H1 (cell line): Measurements from ENCODE around the gene ACSM2A. TPM values are rescaled to one million over a fixed set of nuclear protein-coding genes. Genes with fewer than 3 reads are reported as not detected.

Experiments used
- CTCF ChIA-PET: fragments of 300-600 bp; sonication (Branson Sonifier 250); formaldehyde crosslinking; loops from one replicate; lab custom pipeline; 2021; ENCODE audit not compliant: partially characterized antibody; lab: Charles Lee
- POLR2A ChIA-PET: fragments of 300-600 bp; sonication (Branson Sonifier 250); formaldehyde crosslinking; loops from one replicate; lab custom pipeline; 2021; ENCODE audit warnings: inconsistent platforms; ENCODE audit not compliant: partially characterized antibody; lab: Charles Lee
- DNase-seq, 2 experiments: peaks; one replicate each; pipeline versions ENCODE4 v3.0.0 to v3.0.0-alpha.2; 2010 to 2022; ENCODE audit warnings: low spot score in 2 of 2, low read depth in 1 of 2, mixed read lengths in 1 of 2
- FAIRE-seq: peaks from 2 replicates; lab custom pipeline; 2011; peaks lifted over from hg19 to GRCh38; lab: Jason Lieb, UNC
- H2AFZ ChIP-seq: 2 replicates; pipeline ENCODE4 v1.8.1; 2012; ENCODE audit warnings: low read length, inconsistent platforms
- H2AK5ac ChIP-seq: 2 replicates; pipeline ENCODE4 v1.6.1; 2013; ENCODE audit warnings: low read depth, low read length
- H2BK120ac ChIP-seq: replicated peaks from 2 replicates; pipeline ENCODE3; 2013; ENCODE audit warnings: low read depth, low read length, inconsistent platforms
- H2BK12ac ChIP-seq: 2 replicates; pipeline ENCODE4 v1.6.1; 2013; ENCODE audit warnings: low read depth, low read length
- H2BK15ac ChIP-seq: 2 replicates; pipeline ENCODE4 v1.6.1; 2013; ENCODE audit warnings: low read length
- H2BK20ac ChIP-seq: 2 replicates; pipeline ENCODE4 v1.6.1; 2013; ENCODE audit warnings: low read length
- H2BK5ac ChIP-seq: 2 replicates; pipeline ENCODE4 v1.6.1; 2013; ENCODE audit warnings: low read depth, low read length
- H3K14ac ChIP-seq: 2 replicates; pipeline ENCODE4 v1.6.1; 2013; ENCODE audit warnings: inconsistent platforms; ENCODE audit not compliant: insufficient read length
- H3K18ac ChIP-seq: 2 replicates; pipeline ENCODE4 v1.6.1; 2013; ENCODE audit warnings: low read length; ENCODE audit errors: extremely low read depth
- H3K23ac ChIP-seq: 2 replicates; pipeline ENCODE4 v1.6.1; 2013; ENCODE audit warnings: inconsistent platforms; ENCODE audit not compliant: insufficient read length
- H3K23me2 ChIP-seq: 2 replicates; pipeline ENCODE4 v1.6.1; 2013; ENCODE audit warnings: low read depth, low read length
- H3K27ac ChIP-seq: 2 replicates; pipeline ENCODE4 v1.6.1; 2011; ENCODE audit warnings: low read depth, low read length, inconsistent platforms
- H3K27me3 ChIP-seq, 4 experiments: replicated peaks in 1 of 4; 1 replicate in 1 of 4; 2 replicates in 3 of 4; pipeline versions ENCODE4 v1.6.1 to v1.8.1; 2011 to 2013; ENCODE audit warnings: low read length in 3 of 4, mild to moderate bottlenecking in 3 of 4, inconsistent platforms in 2 of 4, mixed read lengths in 2 of 4, moderate library complexity in 1 of 4; ENCODE audit not compliant: control insufficient read depth in 3 of 4, insufficient read depth in 3 of 4; ENCODE audit errors: extremely low read depth in 1 of 4
- H3K36me3 ChIP-seq, 4 experiments: 2 replicates each; pipeline versions ENCODE4 v1.6.1 to v1.8.1; 2011 to 2013; ENCODE audit warnings: mild to moderate bottlenecking in 4 of 4, low read length in 3 of 4, moderate library complexity in 2 of 4, control low read depth in 1 of 4, inconsistent platforms in 1 of 4; ENCODE audit not compliant: insufficient read depth in 4 of 4, control insufficient read depth in 2 of 4
- H3K4ac ChIP-seq: replicated peaks from 2 replicates; pipeline ENCODE3; 2013; ENCODE audit warnings: low read length, low read depth, mixed read lengths, inconsistent platforms; ENCODE audit not compliant: insufficient read length
- H3K4me1 ChIP-seq, 4 experiments: replicated peaks in 1 of 4; 1 replicate in 1 of 4; 2 replicates in 3 of 4; pipeline versions ENCODE4 v1.6.1 to v1.8.1; 2011 to 2013; ENCODE audit warnings: low read length in 3 of 4, inconsistent platforms in 2 of 4, mixed read lengths in 1 of 4; ENCODE audit not compliant: insufficient read depth in 4 of 4, control insufficient read depth in 3 of 4
- H3K4me2 ChIP-seq, 2 experiments: 2 replicates each; pipeline versions ENCODE4 v1.6.1 to v1.8.1; 2011 to 2013; ENCODE audit warnings: low read depth in 2 of 2, low read length in 2 of 2, control low read depth in 1 of 2, inconsistent platforms in 1 of 2, mild to moderate bottlenecking in 1 of 2; ENCODE audit not compliant: insufficient read depth in 1 of 2
- H3K4me3 ChIP-seq, 4 experiments: fragments of 200-600, 300-600 bp in 1 of 4; sonication (generic), shearing (Covaris generic), sonication (Bioruptor Twin) in 1 of 4; 2 replicates each; pipeline versions ENCODE4 v1.5.1 to v1.8.1; 2011 to 2016; ENCODE audit warnings: low read length in 4 of 4, low read depth in 3 of 4, control low read depth in 2 of 4, inconsistent platforms in 2 of 4, mild to moderate bottlenecking in 2 of 4, mixed read lengths in 1 of 4, moderate library complexity in 1 of 4; ENCODE audit not compliant: insufficient read depth in 2 of 4; ENCODE audit errors: extremely low read depth in 1 of 4
- H3K56ac ChIP-seq: replicated peaks from 2 replicates; pipeline ENCODE3; 2013; ENCODE audit warnings: low read depth, mild to moderate bottlenecking, mixed read lengths, low read length, inconsistent platforms; ENCODE audit not compliant: insufficient read length
- H3K79me1 ChIP-seq: 2 replicates; pipeline ENCODE4 v1.6.1; 2013; ENCODE audit warnings: low read depth, low read length, control low read depth
- H3K79me2 ChIP-seq, 2 experiments: 2 replicates each; pipeline versions ENCODE4 v1.6.1 to v1.8.1; 2012 to 2013; ENCODE audit warnings: low read length in 2 of 2, mild to moderate bottlenecking in 2 of 2, inconsistent platforms in 1 of 2; ENCODE audit not compliant: insufficient read depth in 2 of 2, control insufficient read depth in 1 of 2
- H3K9ac ChIP-seq, 4 experiments: replicated peaks in 1 of 4; 1 replicate in 1 of 4; 2 replicates in 3 of 4; pipeline versions ENCODE4 v1.6.1 to v1.8.1; 2011 to 2013; ENCODE audit warnings: low read depth in 3 of 4, low read length in 3 of 4, control low read depth in 2 of 4, mild to moderate bottlenecking in 2 of 4, moderate library complexity in 2 of 4, inconsistent platforms in 1 of 4; ENCODE audit errors: extremely low read depth in 1 of 4
- H3K9me3 ChIP-seq, 2 experiments: 2 replicates each; pipeline versions ENCODE4 v1.6.1 to v1.8.1; 2012 to 2013; ENCODE audit warnings: mild to moderate bottlenecking in 2 of 2, moderate library complexity in 2 of 2, control low read depth in 1 of 2, inconsistent platforms in 1 of 2, low read depth in 1 of 2, low read length in 1 of 2, mixed read lengths in 1 of 2; ENCODE audit not compliant: insufficient read depth in 2 of 2
- H4K20me1 ChIP-seq, 2 experiments: replicated peaks in 1 of 2; 2 replicates each; pipeline versions ENCODE3 to v1.8.1; 2011 to 2013; ENCODE audit warnings: inconsistent platforms in 2 of 2, low read length in 2 of 2, mild to moderate bottlenecking in 1 of 2; ENCODE audit not compliant: insufficient read depth in 2 of 2, control insufficient read depth in 1 of 2
- H4K5ac ChIP-seq: 2 replicates; pipeline ENCODE4 v1.6.1; 2013; ENCODE audit warnings: low read length, low read depth, mixed read lengths, inconsistent platforms; ENCODE audit not compliant: insufficient read length
- H4K8ac ChIP-seq: 2 replicates; pipeline ENCODE4 v1.8.0; 2013; ENCODE audit warnings: mild to moderate bottlenecking, moderate library complexity, low read length, inconsistent platforms; ENCODE audit not compliant: insufficient read depth; ENCODE audit errors: extremely low read depth
- H4K91ac ChIP-seq: replicated peaks from 2 replicates; pipeline ENCODE3; 2013; ENCODE audit warnings: low read length, mixed read lengths, inconsistent platforms; ENCODE audit not compliant: insufficient read length
- WGBS, 2 experiments: shearing (Covaris generic) in 1 of 2; methylation state at CpG; one replicate each; pipeline versions ENCODE4 v1.1.6 to v1.1.7; 2013 to 2015; ENCODE audit warnings: low lambda C conversion rate in 2 of 2, mixed read lengths in 2 of 2, inconsistent platforms in 1 of 2, low coverage in 1 of 2, missing lambda C conversion rate in 1 of 2; ENCODE audit not compliant: insufficient replicate concordance in 2 of 2, insufficient coverage in 1 of 2, insufficient read length in 1 of 2; ENCODE audit errors: extremely low coverage in 1 of 2, missing lambda C conversion rate in 1 of 2; 5-methylcytosine and 5-hydroxymethylcytosine counted together
- polyA plus RNA-seq, 7 experiments: library from polyadenylated mRNA; depleted of rRNA in 3 of 7; stranded (reverse) in 5 of 7; unstranded in 2 of 7; fragments of >200 nt in 5 of 7; fragments of 200-250 nt in 2 of 7; gene quantifications; 1 replicate in 5 of 7; 2 replicates in 1 of 7; 4 replicates in 1 of 7; pipeline versions ENCODE4 v1.2.1 to v1.2.3, GENCODE V29; 2011 to 2013; ENCODE audit warnings: missing spikeins in 2 of 7, mixed read lengths in 2 of 7
- total RNA-seq: library from RNA; stranded (reverse); fragmentation: NEBNext Ultra II Directional; extraction: Animal tissue kit (Norgen Biotek cat#: 25700); gene quantifications from 2 replicates; pipeline ENCODE4 v1.2.1, GENCODE V29; 2021

The ACSM2A gene
- total and polyA plus RNA-seq, 2 of the 8 experiments (the other 6 are each of a cell fraction or from before 2014, with no cell fraction given), result not detected

DNA sequence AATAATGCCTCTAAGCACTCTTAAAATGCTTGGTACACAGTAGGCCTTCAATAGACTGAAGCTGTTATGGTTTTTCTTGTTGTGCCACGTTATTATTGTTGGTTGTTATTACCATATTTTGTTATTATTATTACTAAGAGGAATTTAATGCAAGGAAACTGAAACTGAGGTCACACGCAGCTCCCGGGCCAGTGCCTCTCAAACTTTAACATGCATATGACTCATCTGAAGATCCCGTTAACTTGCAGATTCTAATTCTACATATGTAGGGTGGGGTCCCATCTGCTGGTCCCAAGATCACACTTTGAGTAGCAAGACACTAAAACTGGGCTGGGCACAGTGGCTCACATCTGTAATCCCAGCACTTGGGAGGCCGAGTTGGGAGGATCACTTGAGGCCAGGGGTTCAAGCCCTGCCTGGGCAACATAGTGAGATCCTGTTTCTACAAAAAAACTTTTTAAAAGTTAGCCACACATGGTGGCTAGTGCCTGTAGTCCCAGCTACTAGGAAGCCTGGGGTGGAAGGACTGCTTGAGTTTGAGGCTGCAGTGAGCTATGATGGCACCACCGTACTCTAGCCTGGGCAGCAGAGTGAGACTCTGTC, 41.1 kb upstream of the ACSM2A start:
- no peak overlapping the region for H3K14ac ChIP-seq
- 92% methylated on average over 6 of the region's 6 CpGs; no CpG with 5 or more reads in 1 of the 2 experiments for WGBS, 2 experiments
- H3K27me3 ChIP-seq, result no peaks in the 10 kb centered on the region
- H3K9ac ChIP-seq, result no peak overlapping the region
- no peak overlapping the region for H4K5ac ChIP-seq
- no peak overlapping the region for H4K8ac ChIP-seq
- H3K4ac ChIP-seq, result no peak overlapping the region
- no peak overlapping the region for H3K23ac ChIP-seq
- no peak overlapping the region for H3K27ac ChIP-seq
- no peak overlapping the region for H2BK15ac ChIP-seq
- H2AFZ ChIP-seq, result no peak overlapping the region
- no peak overlapping the region for H3K56ac ChIP-seq
- no peak overlapping the region for H3K4me3 ChIP-seq
- CTCF ChIA-PET, result no interaction called here
- H4K20me1 ChIP-seq, result no peaks in the 10 kb centered on the region
- no peak overlapping the region for H3K18ac ChIP-seq
- DNase-seq (no peak), FAIRE-seq (no peak)
- H3K9me3 ChIP-seq, result no peaks in the 10 kb centered on the region
- H3K36me3 ChIP-seq, result no peaks in the 10 kb centered on the region
- no peak overlapping the region for H4K91ac ChIP-seq
- H2BK12ac ChIP-seq, result no peak overlapping the region
- H2BK120ac ChIP-seq, result no peak overlapping the region
- POLR2A ChIA-PET, result no interaction called here
- H3K79me2 ChIP-seq, result no peaks in the 10 kb centered on the region
- no peak overlapping the region for H2BK20ac ChIP-seq
- H2BK5ac ChIP-seq, result no peak overlapping the region
- H3K79me1 ChIP-seq, result no peaks in the 10 kb centered on the region
- H3K4me1 ChIP-seq, result peaks cover 0 to 3% (median 0%) of the 10 kb centered on the region in 4 experiments; a peak in 3 of 7 replicates
- no peaks in the 10 kb centered on the region for H3K23me2 ChIP-seq
- no peak overlapping the region for H3K4me2 ChIP-seq
- H2AK5ac ChIP-seq, result no peak overlapping the region
